H54 (cell line): Measurements from ENCODE around the gene MRPS17.

Experiments used
- DNase-seq: peaks from one replicate; pipeline ENCODE4 v3.0.0; 2011; ENCODE audit warnings: low spot score, mixed read lengths; ENCODE audit not compliant: insufficient read length
- FAIRE-seq: peaks from 3 replicates; lab custom pipeline; 2011; peaks lifted over from hg19 to GRCh38; lab: Jason Lieb, UNC
- POLR2A ChIP-seq: IDR thresholded peaks from 2 replicates; pipeline ENCODE4 v1.6.1; 2011; ENCODE audit warnings: low read depth, mild to moderate bottlenecking, low read length

MRPS17 gene

GRCh38 chr7:55996856-55997500 is 45.3 kb downstream of the MRPS17 start:
- FAIRE-seq, result no peak

DNA sequence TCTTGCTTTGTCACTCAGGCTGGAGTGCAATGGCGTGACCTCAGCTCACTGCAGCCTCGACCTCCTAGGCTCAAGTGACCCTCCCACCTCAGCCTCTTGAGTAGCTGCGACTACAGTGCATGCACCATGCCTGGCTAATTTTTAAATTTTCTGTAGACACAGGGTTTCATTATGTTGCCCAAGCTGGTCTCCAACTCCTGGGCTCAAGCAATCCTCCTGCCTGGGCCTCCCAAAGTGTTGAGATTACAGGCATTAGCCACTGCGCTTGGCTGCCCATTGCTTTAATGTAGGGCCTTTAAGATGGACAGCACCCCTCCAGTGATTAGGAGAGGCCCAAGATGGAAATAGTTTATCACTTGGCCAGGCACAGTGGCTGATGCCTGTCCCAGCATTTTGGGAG is 52.1 kb downstream of the MRPS17 start:
- FAIRE-seq, result no peak
- no peak for TF ChIP-seq POLR2A
- DNase-seq, result no peak

More at GRCh38 chr7:55996856-55997500, 45.3 kb downstream of the MRPS17 start:
- no peak for TF ChIP-seq POLR2A
- DNase-seq, result no peak
